OCI-M1 (cell line): ENCODE results near the gene PRRX1.
A peak's percentile ranks its signal among the peaks of the same experiment; 100 is the strongest.

Experiments
- DNase-seq: peaks from one replicate; lab custom pipeline; 2025; lab: John Stamatoyannopoulos, UW

The PRRX1 gene

GRCh38 chr1:170723518-170723917 is 59.6 kb downstream of the PRRX1 start:
- no peak for DNase-seq

- DNase-seq = no peak
Measured at GRCh38 chr1:170725326-170725725, 61.4 kb downstream of the PRRX1 start.

- DNase-seq = no peak
Measured at GRCh38 chr1:170727963-170728362, 64.0 kb downstream of the PRRX1 start.

- no peak for DNase-seq
Measured at GRCh38 chr1:170729225-170730002, 65.5 kb downstream of the PRRX1 start.

- DNase-seq = no peak
Measured at GRCh38 chr1:170730014-170730413, 66.1 kb downstream of the PRRX1 start.

- no peak for DNase-seq
Measured at GRCh38 chr1:170730438-170730837, 66.5 kb downstream of the PRRX1 start.

GRCh38 chr1:170731566-170732251 is 67.8 kb downstream of the PRRX1 start:
- DNase-seq = no peak

GRCh38 chr1:170732252-170732588 is 68.3 kb downstream of the PRRX1 start:
- DNase-seq = no peak

- DNase-seq = no peak
Measured at GRCh38 chr1:170734412-170735175, 70.7 kb downstream of the PRRX1 start.

- no peak for DNase-seq
Measured at GRCh38 chr1:170735366-170736263, 71.7 kb downstream of the PRRX1 start.

- DNase-seq = no peak
Measured at GRCh38 chr1:170739803-170740202, 75.9 kb downstream of the PRRX1 start.

GRCh38 chr1:170741678-170742077 is 77.7 kb downstream of the PRRX1 start:
- DNase-seq = no peak

- no peak for DNase-seq
Measured at GRCh38 chr1:170742600-170742999, 78.7 kb downstream of the PRRX1 start.

- no peak for DNase-seq
Measured at GRCh38 chr1:170743083-170743482, 79.2 kb downstream of the PRRX1 start.

- DNase-seq = no peak
Measured at GRCh38 chr1:170749549-170749948, 85.6 kb downstream of the PRRX1 start.

GRCh38 chr1:170749959-170750358 is 86.0 kb downstream of the PRRX1 start:
- DNase-seq = no peak

- no peak for DNase-seq
Measured at GRCh38 chr1:170755795-170756194, 91.9 kb downstream of the PRRX1 start.

- no peak for DNase-seq
Measured at GRCh38 chr1:170758992-170759391, 95.1 kb downstream of the PRRX1 start.

GRCh38 chr1:170765279-170765678 is 101.3 kb downstream of the PRRX1 start:
- no peak for DNase-seq

- DNase-seq = peak; percentile 60
Measured at GRCh38 chr1:170765712-170766330, 101.9 kb downstream of the PRRX1 start.

GRCh38 chr1:170768929-170769328 is 105.0 kb downstream of the PRRX1 start:
- DNase-seq = peak; percentile 19
